Peyer's patch (tissue), 4 donors: Measurements from ENCODE around the gene RANBP3.

ENCODE experiments used
- POLR2A ChIP-seq, 2 donors: fragments of 450-650 bp; IDR thresholded peaks; one replicate each; pipeline ENCODE4 v1.5.1; 2017; ENCODE audit warnings: antibody characterized with exemption in 2 of 2, mild to moderate bottlenecking in 2 of 2, moderate library complexity in 2 of 2
- TF ChIP-seq, protein P1 (sequence below), 6 experiments: fragments of 450-650 bp in 4 of 6; fragments of 200-600 bp in 2 of 6; sonication (generic) in 1 of 6; IDR thresholded peaks; one replicate each; pipeline ENCODE4 v1.5.1; 2017 to 2019; ENCODE audit warnings: antibody characterized with exemption in 6 of 6, mild to moderate bottlenecking in 3 of 6, moderate library complexity in 1 of 6

DNA sequence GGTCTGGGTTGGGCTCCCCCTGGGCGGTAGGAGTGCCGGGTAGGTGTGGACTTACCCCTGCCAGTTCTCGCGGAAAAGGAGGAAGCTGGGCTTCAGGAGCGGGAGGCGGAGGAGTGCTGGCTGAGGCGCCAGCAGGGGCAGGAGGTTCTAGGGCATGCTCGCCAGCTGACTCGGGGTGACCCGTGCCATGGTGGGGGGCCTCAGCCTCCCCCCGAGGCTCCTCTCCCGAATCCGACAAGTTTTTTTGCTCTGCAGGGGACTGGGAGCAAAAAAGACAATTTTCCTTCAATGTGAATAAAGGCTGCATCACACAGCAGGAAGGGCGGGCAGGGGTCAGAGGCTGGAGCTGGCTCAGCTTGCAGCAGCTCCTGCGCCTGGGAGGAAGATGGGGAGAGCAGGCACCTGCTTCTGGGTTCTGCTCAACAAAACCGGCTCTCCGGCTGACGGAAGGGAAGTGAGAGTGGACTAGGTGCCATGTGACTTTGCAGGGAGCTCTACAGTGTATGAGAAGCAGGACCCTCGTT lies 26.5 kb downstream of the RANBP3 start:
- TF ChIP-seq POLR2A (IDR thresholded peaks at IDR 0.05), result no peak
- TF ChIP-seq, protein P1, sequence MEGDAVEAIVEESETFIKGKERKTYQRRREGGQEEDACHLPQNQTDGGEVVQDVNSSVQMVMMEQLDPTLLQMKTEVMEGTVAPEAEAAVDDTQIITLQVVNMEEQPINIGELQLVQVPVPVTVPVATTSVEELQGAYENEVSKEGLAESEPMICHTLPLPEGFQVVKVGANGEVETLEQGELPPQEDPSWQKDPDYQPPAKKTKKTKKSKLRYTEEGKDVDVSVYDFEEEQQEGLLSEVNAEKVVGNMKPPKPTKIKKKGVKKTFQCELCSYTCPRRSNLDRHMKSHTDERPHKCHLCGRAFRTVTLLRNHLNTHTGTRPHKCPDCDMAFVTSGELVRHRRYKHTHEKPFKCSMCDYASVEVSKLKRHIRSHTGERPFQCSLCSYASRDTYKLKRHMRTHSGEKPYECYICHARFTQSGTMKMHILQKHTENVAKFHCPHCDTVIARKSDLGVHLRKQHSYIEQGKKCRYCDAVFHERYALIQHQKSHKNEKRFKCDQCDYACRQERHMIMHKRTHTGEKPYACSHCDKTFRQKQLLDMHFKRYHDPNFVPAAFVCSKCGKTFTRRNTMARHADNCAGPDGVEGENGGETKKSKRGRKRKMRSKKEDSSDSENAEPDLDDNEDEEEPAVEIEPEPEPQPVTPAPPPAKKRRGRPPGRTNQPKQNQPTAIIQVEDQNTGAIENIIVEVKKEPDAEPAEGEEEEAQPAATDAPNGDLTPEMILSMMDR (IDR thresholded peaks at IDR 0.05), result no peak
